ENCODE measurements around the gene ST14.
A peak's percentile ranks its signal among the peaks of the same experiment; 100 is the strongest.

The ST14 gene

DNA sequence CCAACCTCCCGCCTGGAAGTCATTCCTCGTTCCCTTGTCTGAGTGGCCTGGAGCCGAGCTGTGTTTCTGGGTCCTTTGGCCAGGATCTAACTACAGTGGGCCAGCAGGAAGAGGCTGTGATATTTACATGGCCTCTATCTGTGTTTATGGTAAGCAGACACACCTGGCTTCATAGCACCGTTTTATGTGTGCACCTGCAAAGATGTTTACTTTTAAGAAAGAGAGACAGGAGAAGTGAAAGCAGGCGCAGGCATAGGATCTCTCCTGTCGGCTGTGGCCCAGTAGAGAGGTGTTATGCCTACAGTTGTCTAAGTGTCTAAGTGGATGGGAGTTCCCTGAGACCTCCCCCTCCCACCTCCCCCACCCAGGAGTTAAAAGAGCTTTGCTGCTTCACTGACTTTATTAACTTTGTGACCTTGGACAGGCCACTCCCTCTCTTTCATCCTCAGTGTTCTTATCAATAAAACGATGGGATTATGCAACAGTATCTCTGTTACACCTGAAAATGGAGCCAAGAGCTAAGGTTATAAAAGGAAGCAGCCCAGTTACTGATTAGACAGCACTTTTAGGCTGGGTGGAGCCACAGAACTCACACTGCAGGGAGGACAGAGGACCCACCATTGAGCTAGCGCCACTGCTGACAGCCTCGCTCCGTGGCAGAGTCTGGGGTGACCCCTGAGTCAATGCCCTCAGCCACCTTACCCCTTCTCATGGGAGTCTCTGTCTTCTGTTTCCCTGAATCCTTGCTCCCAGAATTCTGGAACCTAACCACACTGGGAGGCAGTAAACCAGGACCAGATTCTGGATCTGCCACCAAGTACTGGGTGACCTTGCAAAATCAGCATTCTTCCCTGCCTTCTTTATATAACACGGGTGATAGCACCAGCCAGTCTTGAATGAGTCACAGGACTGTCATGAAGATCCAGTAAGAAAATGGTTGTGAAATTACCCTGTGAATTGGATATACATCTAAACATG lies 22.0 kb downstream of the ST14 start:
- peak; percentile 66 for DNase-seq
- H4K91ac ChIP-seq (ENCODE audit: low read length) = no peak overlapping the region
- H3K27me3 ChIP-seq (ENCODE audit: control insufficient read depth in 1 of 2, insufficient read depth in 1 of 2, low read length in 2 of 2) = peaks cover 0 to 4% of the 10 kb centered on the region in 2 experiments
- H3K23ac ChIP-seq (ENCODE audit: low read length in 2 of 2) = no peak overlapping the region
- no peak overlapping the region for H3K14ac ChIP-seq (ENCODE audit: low read length in 2 of 2)
- H3K27ac ChIP-seq (ENCODE audit: low read length, poor library complexity, severe bottlenecking) = no peak overlapping the region
- no peaks in the 10 kb centered on the region for H3K79me1 ChIP-seq (replicated peaks; ENCODE audit: low read length, poor library complexity, severe bottlenecking)
- no peaks in the 10 kb centered on the region for H3K9me3 ChIP-seq (ENCODE audit: control insufficient read depth, low read length)
- no peak overlapping the region for H2AFZ ChIP-seq (ENCODE audit: low read depth, low read length)
- no peak overlapping the region for H2BK15ac ChIP-seq (ENCODE audit: low read depth, poor library complexity, severe bottlenecking)
- H2BK120ac ChIP-seq (ENCODE audit: low read depth, low read length) = no peak overlapping the region
- H3K4me3 ChIP-seq (ENCODE audit: insufficient read depth in 1 of 2, low read depth in 1 of 2, low read length in 2 of 2) = no peak overlapping the region
- H2BK12ac ChIP-seq (ENCODE audit: low read length in 2 of 2) = no peak overlapping the region
- peaks cover 23% of the 10 kb centered on the region for H3K4me1 ChIP-seq (ENCODE audit: control insufficient read depth, insufficient read depth, low read depth, low read length)
- H3K9ac ChIP-seq (ENCODE audit: low read length) = no peak overlapping the region
- no peaks in the 10 kb centered on the region for H3K36me3 ChIP-seq (ENCODE audit: control insufficient read depth in 1 of 2, insufficient read depth in 2 of 2, low read depth in 1 of 2, low read length in 2 of 2)
- 81% methylated on average over 8 of the region's 11 CpGs for WGBS
- H3K4ac ChIP-seq (ENCODE audit: low read depth in 1 of 2, low read length in 2 of 2) = no peak overlapping the region
- H2AK5ac ChIP-seq (ENCODE audit: low read length, severe bottlenecking) = no peak overlapping the region
- H3K4me2 ChIP-seq (ENCODE audit: low read length, poor library complexity, severe bottlenecking) = no peak overlapping the region
- no peak overlapping the region for H3K18ac ChIP-seq (ENCODE audit: low read depth in 1 of 2, low read length in 2 of 2)
- H4K8ac ChIP-seq (ENCODE audit: low read length) = no peak overlapping the region
- H2BK5ac ChIP-seq (ENCODE audit: low read depth, low read length, poor library complexity, severe bottlenecking) = no peak overlapping the region

DNA sequence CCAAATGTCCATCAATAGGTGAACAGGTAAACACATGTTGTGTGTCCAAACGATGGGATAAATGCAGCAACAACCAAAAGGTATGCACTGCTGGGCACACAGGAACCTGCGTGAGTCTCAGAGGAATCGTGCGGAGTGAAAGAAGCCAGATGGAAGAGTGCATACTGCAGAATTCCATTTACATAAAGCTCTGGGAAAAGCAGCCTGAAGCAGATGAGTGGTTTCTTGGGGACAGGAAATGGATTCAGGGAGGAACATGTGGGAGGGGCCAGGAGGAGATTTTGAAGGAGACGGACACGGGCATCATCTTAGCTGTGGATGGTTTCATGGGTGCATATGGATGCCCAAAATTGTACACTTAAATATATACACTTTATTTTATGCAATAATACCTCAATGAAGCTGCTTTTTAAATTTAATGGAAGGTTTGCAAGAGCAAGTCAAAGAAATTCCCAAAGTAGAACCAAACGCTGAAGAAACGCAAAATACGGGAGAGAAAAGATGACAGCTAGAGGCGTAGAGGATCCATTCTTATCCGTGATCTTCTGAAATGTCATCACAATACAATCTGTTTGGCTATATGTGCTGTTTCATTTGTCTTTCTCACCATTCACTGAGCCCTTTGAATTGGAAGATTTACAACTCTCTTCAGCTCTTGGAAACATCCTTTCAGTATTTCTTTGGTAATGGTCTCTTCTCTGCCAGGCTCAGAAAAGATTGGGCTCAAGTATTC lies 24.5 kb downstream of the ST14 start:
- Histone ChIP-seq H3K9ac (ENCODE audit: low read length) (no peak overlapping the region), H3K18ac (ENCODE audit: low read depth in 1 of 2, low read length in 2 of 2) (no peak overlapping the region), H3K79me1 (replicated peaks; ENCODE audit: low read length, poor library complexity, severe bottlenecking) (no peaks in the 10 kb centered on the region), H3K4me1 (ENCODE audit: control insufficient read depth, insufficient read depth, low read depth, low read length) (peaks cover 24% of the 10 kb centered on the region), H3K4me2 (ENCODE audit: low read length, poor library complexity, severe bottlenecking) (no peak overlapping the region), H3K27me3 (ENCODE audit: control insufficient read depth in 1 of 2, insufficient read depth in 1 of 2, low read length in 2 of 2) (no peaks in the 10 kb centered on the region), H3K14ac (ENCODE audit: low read length in 2 of 2) (no peak overlapping the region), H3K23ac (ENCODE audit: low read length in 2 of 2) (no peak overlapping the region), H2BK5ac (ENCODE audit: low read depth, low read length, poor library complexity, severe bottlenecking) (no peak overlapping the region), H2AK5ac (ENCODE audit: low read length, severe bottlenecking) (no peak overlapping the region), H2AFZ (ENCODE audit: low read depth, low read length) (no peak overlapping the region), H2BK120ac (ENCODE audit: low read depth, low read length) (no peak overlapping the region), H3K9me3 (ENCODE audit: control insufficient read depth, low read length) (no peaks in the 10 kb centered on the region), H3K4ac (ENCODE audit: low read depth in 1 of 2, low read length in 2 of 2) (no peak overlapping the region), H4K8ac (ENCODE audit: low read length) (no peak overlapping the region), H3K27ac (ENCODE audit: low read length, poor library complexity, severe bottlenecking) (no peak overlapping the region), H4K91ac (ENCODE audit: low read length) (no peak overlapping the region), H3K36me3 (ENCODE audit: control insufficient read depth in 1 of 2, insufficient read depth in 2 of 2, low read depth in 1 of 2, low read length in 2 of 2) (no peaks in the 10 kb centered on the region), H2BK15ac (ENCODE audit: low read depth, poor library complexity, severe bottlenecking) (no peak overlapping the region), H3K4me3 (ENCODE audit: insufficient read depth in 1 of 2, low read depth in 1 of 2, low read length in 2 of 2) (no peak overlapping the region), H2BK12ac (ENCODE audit: low read length in 2 of 2) (no peak overlapping the region)
- 93% methylated on average over 9 of the region's 11 CpGs for WGBS
- DNase-seq = no peak

DNA sequence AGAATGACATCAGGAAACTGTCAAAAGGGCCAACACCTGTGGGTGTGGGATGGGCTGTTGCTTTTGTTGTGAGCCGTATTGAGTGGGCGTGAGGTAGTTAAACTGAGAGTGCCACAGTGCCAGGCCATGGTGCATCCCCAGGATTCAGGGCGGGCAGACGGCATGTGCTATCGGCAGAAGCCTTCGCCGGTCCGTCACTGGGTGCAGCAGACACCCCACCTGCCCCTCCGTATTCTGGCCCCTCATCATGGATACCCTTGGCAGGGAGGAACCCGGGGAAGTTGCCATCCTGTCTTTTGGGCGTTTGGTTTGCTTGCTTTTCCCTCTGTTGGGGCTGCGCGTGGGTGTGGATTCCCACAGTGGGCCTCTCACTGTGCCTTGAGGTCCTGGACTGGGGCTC lies 27.5 kb downstream of the ST14 start:
- DNase-seq = no peak
- Histone ChIP-seq H2BK5ac (ENCODE audit: low read depth, low read length, poor library complexity, severe bottlenecking) (no peak overlapping the region), H3K9ac (ENCODE audit: low read length) (no peak overlapping the region), H3K4ac (ENCODE audit: low read depth in 1 of 2, low read length in 2 of 2) (no peak overlapping the region), H2BK15ac (ENCODE audit: low read depth, poor library complexity, severe bottlenecking) (no peak overlapping the region), H3K4me1 (ENCODE audit: control insufficient read depth, insufficient read depth, low read depth, low read length) (peaks cover 8% of the 10 kb centered on the region), H2AFZ (ENCODE audit: low read depth, low read length) (no peak overlapping the region), H3K27ac (ENCODE audit: low read length, poor library complexity, severe bottlenecking) (no peak overlapping the region), H3K23ac (ENCODE audit: low read length in 2 of 2) (no peak overlapping the region), H2BK120ac (ENCODE audit: low read depth, low read length) (no peak overlapping the region), H2AK5ac (ENCODE audit: low read length, severe bottlenecking) (no peak overlapping the region), H3K14ac (ENCODE audit: low read length in 2 of 2) (no peak overlapping the region), H3K4me3 (ENCODE audit: insufficient read depth in 1 of 2, low read depth in 1 of 2, low read length in 2 of 2) (no peak overlapping the region), H2BK12ac (ENCODE audit: low read length in 2 of 2) (no peak overlapping the region), H3K4me2 (ENCODE audit: low read length, poor library complexity, severe bottlenecking) (no peak overlapping the region), H3K18ac (ENCODE audit: low read depth in 1 of 2, low read length in 2 of 2) (no peak overlapping the region), H3K36me3 (ENCODE audit: control insufficient read depth in 1 of 2, insufficient read depth in 2 of 2, low read depth in 1 of 2, low read length in 2 of 2) (no peaks in the 10 kb centered on the region), H3K27me3 (ENCODE audit: control insufficient read depth in 1 of 2, insufficient read depth in 1 of 2, low read length in 2 of 2) (no peaks in the 10 kb centered on the region), H4K91ac (ENCODE audit: low read length) (no peak overlapping the region), H4K8ac (ENCODE audit: low read length) (no peak overlapping the region), H3K79me1 (replicated peaks; ENCODE audit: low read length, poor library complexity, severe bottlenecking) (no peaks in the 10 kb centered on the region), H3K9me3 (ENCODE audit: control insufficient read depth, low read length) (no peaks in the 10 kb centered on the region)
- WGBS = 93% methylated on average over 13 of the region's 13 CpGs

DNA sequence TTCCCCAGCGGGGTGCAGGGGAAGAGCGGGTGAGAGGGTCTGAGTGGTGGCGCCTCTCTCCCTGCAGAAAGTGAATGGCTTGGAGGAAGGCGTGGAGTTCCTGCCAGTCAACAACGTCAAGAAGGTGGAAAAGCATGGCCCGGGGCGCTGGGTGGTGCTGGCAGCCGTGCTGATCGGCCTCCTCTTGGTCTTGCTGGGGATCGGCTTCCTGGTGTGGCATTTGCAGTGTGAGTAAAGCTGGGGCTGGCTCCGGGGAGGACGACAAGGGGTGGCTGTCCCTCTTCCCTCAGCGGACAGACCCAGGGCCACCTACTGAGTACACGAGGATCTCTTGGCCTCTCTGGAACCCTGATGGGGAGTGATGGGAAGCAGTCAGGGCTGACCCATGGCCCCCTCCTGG lies 28.5 kb downstream of the ST14 start:
- Histone ChIP-seq H2AFZ (ENCODE audit: low read depth, low read length) (no peak overlapping the region), H2BK120ac (ENCODE audit: low read depth, low read length) (no peak overlapping the region), H3K36me3 (ENCODE audit: control insufficient read depth in 1 of 2, insufficient read depth in 2 of 2, low read depth in 1 of 2, low read length in 2 of 2) (no peaks in the 10 kb centered on the region), H3K79me1 (replicated peaks; ENCODE audit: low read length, poor library complexity, severe bottlenecking) (no peaks in the 10 kb centered on the region), H3K14ac (ENCODE audit: low read length in 2 of 2) (no peak overlapping the region), H2BK5ac (ENCODE audit: low read depth, low read length, poor library complexity, severe bottlenecking) (no peak overlapping the region), H4K91ac (ENCODE audit: low read length) (no peak overlapping the region), H3K4ac (ENCODE audit: low read depth in 1 of 2, low read length in 2 of 2) (no peak overlapping the region), H3K9ac (ENCODE audit: low read length) (no peak overlapping the region), H4K8ac (ENCODE audit: low read length) (no peak overlapping the region), H3K27me3 (ENCODE audit: control insufficient read depth in 1 of 2, insufficient read depth in 1 of 2, low read length in 2 of 2) (no peaks in the 10 kb centered on the region), H2AK5ac (ENCODE audit: low read length, severe bottlenecking) (no peak overlapping the region), H3K4me2 (ENCODE audit: low read length, poor library complexity, severe bottlenecking) (no peak overlapping the region), H3K18ac (ENCODE audit: low read depth in 1 of 2, low read length in 2 of 2) (no peak overlapping the region), H3K27ac (ENCODE audit: low read length, poor library complexity, severe bottlenecking) (no peak overlapping the region), H3K23ac (ENCODE audit: low read length in 2 of 2) (no peak overlapping the region), H3K4me3 (ENCODE audit: insufficient read depth in 1 of 2, low read depth in 1 of 2, low read length in 2 of 2) (no peak overlapping the region), H2BK15ac (ENCODE audit: low read depth, poor library complexity, severe bottlenecking) (no peak overlapping the region), H2BK12ac (ENCODE audit: low read length in 2 of 2) (no peak overlapping the region), H3K9me3 (ENCODE audit: control insufficient read depth, low read length) (no peaks in the 10 kb centered on the region), H3K4me1 (ENCODE audit: control insufficient read depth, insufficient read depth, low read depth, low read length) (peaks cover 6% of the 10 kb centered on the region)
- WGBS = 93% methylated on average over 14 of the region's 14 CpGs
- DNase-seq = no peak

Data from mesenchymal stem cell (in vitro differentiated cells and primary cell).